ENCODE measurements around the gene STIM1. TPM values are rescaled to one million over a fixed set of nuclear protein-coding genes. Genes with fewer than 3 reads are reported as not detected.
A peak's percentile ranks its signal among the peaks of the same experiment; 100 is the strongest.

The STIM1 gene
- total RNA-seq, 1 donor = 57.9 TPM

GRCh38 chr11:3840870-3841425 is 14.5 kb upstream of the STIM1 start, which contains the start of gene RHOG:
Gene RHOG (minus strand): TSS chr11:3840959. CDS start chr11:3828138, 12,821 bp downstream.
- Histone ChIP-seq H2AFZ (ENCODE audit: low read length) (peak within 1 kb of the TSS; percentile 85), H3K79me2 (ENCODE audit: insufficient read depth, low read length) (peaks cover 58% of the 10 kb centered on the region), H4K20me1 (ENCODE audit: insufficient read depth, low read length) (peaks cover 35% of the 10 kb centered on the region), H3K36me3 (ENCODE audit: insufficient read depth, low read length) (no peaks in the 10 kb centered on the region), H3K27me3 (ENCODE audit: insufficient read depth, low read length) (no peaks in the 10 kb centered on the region), H3K4me1 (ENCODE audit: insufficient read depth, low read length) (peaks cover 23% of the 10 kb centered on the region), H3K27ac (ENCODE audit: low read depth, low read length) (peak within 1 kb of the TSS; percentile 50), H3K4me3 (ENCODE audit: insufficient read depth, low read length) (peak within 1 kb of the TSS; percentile 83), H3K4me2 (ENCODE audit: insufficient read depth, low read length) (peak within 1 kb of the TSS; percentile 88), H3K9me3 (ENCODE audit: low read depth, low read length) (no peaks in the 10 kb centered on the region)
- peak; percentile 99 for DNase-seq (ENCODE audit: insufficient read length, low spot score, missing footprints)
- no peak for TF ChIP-seq CTCF (IDR thresholded peaks at IDR 0.05; ENCODE audit: extremely low read depth, low read depth, low read length)

- TF ChIP-seq CTCF (IDR thresholded peaks at IDR 0.05; ENCODE audit: extremely low read depth, low read depth, low read length) = peak; percentile 69
- Histone ChIP-seq H3K4me2 (ENCODE audit: insufficient read depth, low read length) (peak overlapping the region; percentile 80), H2AFZ (ENCODE audit: low read length) (peak overlapping the region; percentile 85), H3K27ac (ENCODE audit: low read depth, low read length) (peak overlapping the region; percentile 50), H3K79me2 (ENCODE audit: insufficient read depth, low read length) (peaks cover 51% of the 10 kb centered on the region), H3K27me3 (ENCODE audit: insufficient read depth, low read length) (no peaks in the 10 kb centered on the region), H3K4me3 (ENCODE audit: insufficient read depth, low read length) (peak overlapping the region; percentile 83), H4K20me1 (ENCODE audit: insufficient read depth, low read length) (peaks cover 30% of the 10 kb centered on the region), H3K9me3 (ENCODE audit: low read depth, low read length) (no peaks in the 10 kb centered on the region), H3K36me3 (ENCODE audit: insufficient read depth, low read length) (no peaks in the 10 kb centered on the region), H3K4me1 (ENCODE audit: insufficient read depth, low read length) (peaks cover 23% of the 10 kb centered on the region)
- DNase-seq (ENCODE audit: insufficient read length, low spot score, missing footprints) = peak; percentile 96
Observed at GRCh38 chr11:3841426-3842350, 13.8 kb upstream of the STIM1 start.

GRCh38 chr11:3843326-3843725 is 12.1 kb upstream of the STIM1 start:
- no peak overlapping the region for H2AFZ ChIP-seq (ENCODE audit: low read length)
- no peak for TF ChIP-seq CTCF (IDR thresholded peaks at IDR 0.05; ENCODE audit: extremely low read depth, low read depth, low read length)
- H3K4me1 ChIP-seq (ENCODE audit: insufficient read depth, low read length) = peaks cover 17% of the 10 kb centered on the region
- no peak for DNase-seq (ENCODE audit: insufficient read length, low spot score, missing footprints)
- H3K4me2 ChIP-seq (ENCODE audit: insufficient read depth, low read length) = no peak overlapping the region
- H3K27me3 ChIP-seq (ENCODE audit: insufficient read depth, low read length) = no peaks in the 10 kb centered on the region
- peaks cover 15% of the 10 kb centered on the region for H4K20me1 ChIP-seq (ENCODE audit: insufficient read depth, low read length)
- H3K27ac ChIP-seq (ENCODE audit: low read depth, low read length) = no peak overlapping the region
- no peaks in the 10 kb centered on the region for H3K9me3 ChIP-seq (ENCODE audit: low read depth, low read length)
- H3K4me3 ChIP-seq (ENCODE audit: insufficient read depth, low read length) = no peak overlapping the region
- no peaks in the 10 kb centered on the region for H3K36me3 ChIP-seq (ENCODE audit: insufficient read depth, low read length)
- peaks cover 35% of the 10 kb centered on the region for H3K79me2 ChIP-seq (ENCODE audit: insufficient read depth, low read length)

- H3K4me1 ChIP-seq (ENCODE audit: insufficient read depth, low read length) = peaks cover 7% of the 10 kb centered on the region
- H3K79me2 ChIP-seq (ENCODE audit: insufficient read depth, low read length) = peaks cover 15% of the 10 kb centered on the region
- TF ChIP-seq CTCF (IDR thresholded peaks at IDR 0.05; ENCODE audit: extremely low read depth, low read depth, low read length) = no peak
- no peak overlapping the region for H3K4me3 ChIP-seq (ENCODE audit: insufficient read depth, low read length)
- H3K27ac ChIP-seq (ENCODE audit: low read depth, low read length) = no peak overlapping the region
- H3K9me3 ChIP-seq (ENCODE audit: low read depth, low read length) = no peaks in the 10 kb centered on the region
- no peaks in the 10 kb centered on the region for H3K36me3 ChIP-seq (ENCODE audit: insufficient read depth, low read length)
- H3K4me2 ChIP-seq (ENCODE audit: insufficient read depth, low read length) = no peak overlapping the region
- no peaks in the 10 kb centered on the region for H4K20me1 ChIP-seq (ENCODE audit: insufficient read depth, low read length)
- no peak for DNase-seq (ENCODE audit: insufficient read length, low spot score, missing footprints)
- H3K27me3 ChIP-seq (ENCODE audit: insufficient read depth, low read length) = no peaks in the 10 kb centered on the region
- H2AFZ ChIP-seq (ENCODE audit: low read length) = no peak overlapping the region
Observed at GRCh38 chr11:3845246-3845645, 10.2 kb upstream of the STIM1 start.

Data from osteoblast (primary cell).